C4-2B (cell line): ENCODE results near the gene AIG1.
"Not testable (repeated sequence)": the region's sequence is repeated elsewhere in the genome, so short reads cannot be mapped to it uniquely, and the experiment has no call there.

ENCODE experiments used
- H3K27ac ChIP-seq: fragments of 450-650 bp; 2 replicates; pipeline ENCODE4 v1.5.1; 2017
- ZFX ChIP-seq: fragments of 450-650 bp; IDR thresholded peaks from 2 replicates; pipeline ENCODE4 v1.6.1; 2017
- TF ChIP-seq, protein P1 (sequence below): fragments of 450-650 bp; conservative IDR thresholded peaks from 2 replicates; pipeline ENCODE4 v1.5.1; 2017; ENCODE audit warnings: mild to moderate bottlenecking

AIG1 gene

DNA sequence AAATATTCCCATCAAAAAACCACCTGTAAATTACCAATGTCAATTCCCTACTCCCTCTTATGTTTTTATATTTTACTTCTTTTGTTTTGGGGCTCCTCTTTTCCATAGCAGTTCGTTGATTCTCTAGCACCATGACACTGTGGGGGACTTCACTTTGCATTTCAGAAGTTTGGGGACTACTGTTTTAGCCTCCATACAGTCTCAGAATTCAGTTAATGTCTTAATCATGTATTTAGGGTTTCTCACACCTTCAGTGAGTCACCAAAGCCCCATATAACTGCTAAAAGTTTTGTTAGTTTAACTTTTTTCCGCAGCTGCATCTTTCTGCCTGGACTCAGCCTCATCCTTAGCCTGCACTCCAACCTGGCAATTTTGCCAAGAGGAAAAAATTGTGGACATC, 20.7 kb upstream of the AIG1 start:
- TF ChIP-seq ZFX = no peak
- TF ChIP-seq, protein P1, sequence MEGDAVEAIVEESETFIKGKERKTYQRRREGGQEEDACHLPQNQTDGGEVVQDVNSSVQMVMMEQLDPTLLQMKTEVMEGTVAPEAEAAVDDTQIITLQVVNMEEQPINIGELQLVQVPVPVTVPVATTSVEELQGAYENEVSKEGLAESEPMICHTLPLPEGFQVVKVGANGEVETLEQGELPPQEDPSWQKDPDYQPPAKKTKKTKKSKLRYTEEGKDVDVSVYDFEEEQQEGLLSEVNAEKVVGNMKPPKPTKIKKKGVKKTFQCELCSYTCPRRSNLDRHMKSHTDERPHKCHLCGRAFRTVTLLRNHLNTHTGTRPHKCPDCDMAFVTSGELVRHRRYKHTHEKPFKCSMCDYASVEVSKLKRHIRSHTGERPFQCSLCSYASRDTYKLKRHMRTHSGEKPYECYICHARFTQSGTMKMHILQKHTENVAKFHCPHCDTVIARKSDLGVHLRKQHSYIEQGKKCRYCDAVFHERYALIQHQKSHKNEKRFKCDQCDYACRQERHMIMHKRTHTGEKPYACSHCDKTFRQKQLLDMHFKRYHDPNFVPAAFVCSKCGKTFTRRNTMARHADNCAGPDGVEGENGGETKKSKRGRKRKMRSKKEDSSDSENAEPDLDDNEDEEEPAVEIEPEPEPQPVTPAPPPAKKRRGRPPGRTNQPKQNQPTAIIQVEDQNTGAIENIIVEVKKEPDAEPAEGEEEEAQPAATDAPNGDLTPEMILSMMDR = no peak
- no peak overlapping the region for H3K27ac ChIP-seq

DNA sequence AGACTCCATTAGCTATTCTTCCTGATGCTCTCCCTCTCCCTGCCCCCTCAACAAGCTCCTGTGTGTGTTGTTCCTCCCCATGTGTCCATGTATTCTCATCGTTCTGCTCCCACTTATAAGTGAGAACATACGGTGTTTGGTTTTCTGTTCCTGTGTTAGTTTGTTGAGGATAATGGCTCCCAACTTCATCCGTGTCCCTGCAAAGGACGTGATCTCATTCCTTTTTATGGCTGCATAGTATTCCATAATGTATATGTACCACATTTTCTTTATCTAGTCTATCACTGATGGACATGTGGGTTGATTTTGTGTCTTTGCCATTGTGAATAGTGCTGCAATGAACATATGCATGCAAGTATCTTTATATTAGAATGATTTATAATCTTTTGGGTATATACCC, 16.3 kb upstream of the AIG1 start:
- not testable (repeated sequence) for H3K27ac ChIP-seq

DNA sequence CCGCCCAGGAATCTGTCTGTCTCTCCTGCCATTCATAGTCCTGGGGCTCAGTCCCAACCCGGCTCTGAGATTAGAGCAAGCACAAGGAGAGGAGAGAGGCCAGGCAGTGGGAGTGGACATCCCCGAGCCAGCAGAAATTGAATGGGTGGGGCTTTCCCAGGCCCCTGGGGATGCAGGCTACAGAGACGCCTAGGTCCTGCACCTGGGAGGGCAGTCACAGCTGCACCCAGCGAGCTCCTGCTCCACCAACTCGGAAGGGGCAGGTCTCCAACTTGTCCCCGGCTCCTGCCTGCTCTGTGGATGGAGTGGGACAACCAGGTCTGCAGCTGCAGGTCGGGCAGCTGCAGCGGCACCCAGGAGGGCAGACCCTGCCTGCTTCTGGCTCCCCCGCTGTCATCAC, 11.1 kb upstream of the AIG1 start:
- TF ChIP-seq, protein P1 = no peak
- no peak for TF ChIP-seq ZFX
- no peak overlapping the region for H3K27ac ChIP-seq

DNA sequence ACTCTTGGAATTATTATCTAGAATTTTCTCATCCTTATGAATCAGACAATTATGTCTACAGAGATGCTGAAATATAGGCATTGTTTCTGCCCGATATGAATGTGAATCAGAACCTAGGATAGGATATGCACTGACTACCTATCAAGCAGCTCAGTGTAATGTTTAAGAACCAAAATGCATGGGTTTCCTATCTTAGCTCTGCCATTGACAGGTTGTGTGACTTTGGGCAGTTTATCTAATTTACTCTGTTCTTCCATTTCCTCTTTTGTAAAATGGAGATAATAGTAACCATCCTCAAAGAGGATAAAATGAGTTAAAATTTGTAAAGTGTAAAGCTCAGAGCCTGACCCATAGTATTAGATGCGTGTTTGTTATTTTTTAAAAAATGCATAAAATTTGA, 10.2 kb upstream of the AIG1 start:
- no peak for TF ChIP-seq ZFX
- TF ChIP-seq, protein P1 = no peak
- H3K27ac ChIP-seq = no peak overlapping the region

DNA sequence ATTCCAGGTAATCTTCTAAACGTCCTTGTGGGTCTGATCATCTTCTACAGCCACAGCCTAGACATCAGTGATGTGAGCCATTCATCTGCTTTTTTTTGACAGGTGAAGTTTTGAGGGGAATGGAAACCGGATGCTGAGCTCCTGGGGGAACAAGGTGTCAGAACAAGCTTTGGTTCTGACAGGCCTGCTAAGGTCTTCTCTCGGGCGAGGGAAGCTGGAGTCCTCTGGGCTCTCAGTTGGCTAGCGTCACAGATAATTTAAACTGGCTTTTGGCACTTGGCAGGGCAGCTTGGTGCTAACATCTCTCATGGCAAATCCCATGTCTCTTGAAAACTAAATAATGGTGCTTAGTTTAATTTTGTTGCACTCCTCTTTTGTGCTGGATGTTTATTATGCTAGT, 8.4 kb upstream of the AIG1 start:
- no peak overlapping the region for H3K27ac ChIP-seq
- TF ChIP-seq ZFX = no peak
- TF ChIP-seq, protein P1 = no peak

DNA sequence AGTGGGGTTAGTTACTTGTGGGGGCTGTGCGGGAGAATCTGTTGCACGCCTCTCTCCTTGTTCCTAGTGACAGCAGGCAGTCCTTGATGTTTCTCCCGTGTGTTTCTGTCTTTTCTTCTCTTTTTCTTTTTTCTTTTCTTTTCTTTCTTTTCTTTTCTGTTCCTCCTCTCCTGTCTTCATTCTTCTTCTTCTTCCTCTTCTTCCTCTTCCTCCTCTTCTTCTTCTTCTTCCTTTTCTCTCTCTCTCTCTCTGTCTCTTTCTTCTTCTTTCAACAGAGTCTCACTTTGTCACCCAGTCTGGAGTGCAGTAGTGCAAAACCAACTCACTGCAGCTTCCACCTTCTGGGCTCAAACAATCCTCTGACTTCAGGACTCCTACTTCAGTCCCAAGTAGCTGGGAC, 6.8 kb upstream of the AIG1 start:
- no peak for TF ChIP-seq ZFX
- TF ChIP-seq, protein P1 = no peak
- no peak overlapping the region for H3K27ac ChIP-seq

DNA sequence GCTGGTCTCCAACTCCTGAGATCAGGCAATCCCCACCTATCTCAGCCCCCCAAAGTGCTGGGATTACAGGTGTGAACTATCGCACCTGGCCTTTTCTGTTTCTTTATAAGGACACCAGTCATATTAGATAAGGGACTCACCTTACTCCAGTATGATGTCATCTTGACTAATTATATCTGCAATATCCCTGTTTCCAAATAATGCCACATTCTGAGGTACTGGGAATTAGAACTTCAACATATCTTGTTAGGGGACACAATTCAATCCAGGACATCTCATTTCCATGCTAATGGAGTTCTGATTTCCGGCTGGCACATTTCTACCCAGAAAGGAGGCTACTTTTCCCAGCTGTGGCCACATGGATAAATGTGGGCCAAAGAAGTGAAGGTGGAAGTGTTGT, 6.4 kb upstream of the AIG1 start:
- TF ChIP-seq, protein P1 = no peak
- no peak for TF ChIP-seq ZFX

DNA sequence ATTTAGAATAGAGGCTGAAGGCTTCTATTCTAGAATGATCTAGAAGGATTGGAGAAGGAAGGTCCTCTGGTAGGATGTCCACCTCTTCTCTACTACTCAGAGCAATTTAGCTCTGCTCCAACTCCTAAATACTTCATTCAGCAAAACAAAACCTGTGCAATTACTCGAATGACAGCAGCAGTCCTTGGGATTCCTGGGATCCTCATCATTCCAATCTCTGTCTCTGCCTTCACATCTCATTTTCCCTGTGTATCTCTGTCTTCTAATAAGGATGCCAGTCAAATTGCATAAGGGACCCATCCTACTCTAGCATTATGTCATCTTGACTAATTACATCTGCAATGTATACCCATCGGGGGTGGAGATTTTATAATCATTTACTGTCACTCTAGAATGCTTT, 5.5 kb upstream of the AIG1 start:
- TF ChIP-seq, protein P1 = no peak
- no peak for TF ChIP-seq ZFX
- H3K27ac ChIP-seq = no peak overlapping the region

More for the DNA sequence above, 6.4 kb upstream of the AIG1 start:
- no peak overlapping the region for H3K27ac ChIP-seq
